KMS-11 (cell line): ENCODE results near the gene RPS5.

ENCODE experiments used
- H2AFZ ChIP-seq: fragments of 200-600 bp; sonication (generic); 2 replicates; pipeline ENCODE4 v1.6.1; 2016; ENCODE audit warnings: antibody characterized with exemption, mixed run types, low read depth
- H3K27ac ChIP-seq: fragments of 200-600 bp; sonication (generic); 2 replicates; pipeline ENCODE4 v1.6.1; 2016; ENCODE audit warnings: mild to moderate bottlenecking, mixed run types
- H3K27me3 ChIP-seq: fragments of 200-600 bp; sonication (generic); 2 replicates; pipeline ENCODE4 v1.6.1; 2017; ENCODE audit warnings: mild to moderate bottlenecking, low read depth, mixed run types, moderate library complexity; ENCODE audit not compliant: insufficient read depth
- H3K36me3 ChIP-seq: fragments of 200-600 bp; sonication (generic); 2 replicates; pipeline ENCODE4 v1.6.1; 2017; ENCODE audit warnings: mild to moderate bottlenecking, mixed run types; ENCODE audit not compliant: insufficient read depth
- H3K4me1 ChIP-seq: fragments of 200-600 bp; sonication (generic); 2 replicates; pipeline ENCODE4 v1.6.1; 2016; ENCODE audit warnings: mild to moderate bottlenecking, low read depth, mixed run types; ENCODE audit not compliant: poor library complexity, severe bottlenecking
- H3K4me2 ChIP-seq: fragments of 200-600 bp; sonication (generic); 2 replicates; pipeline ENCODE4 v1.7.0; 2016; ENCODE audit warnings: mild to moderate bottlenecking, mixed run types
- H3K4me3 ChIP-seq: fragments of 200-600 bp; sonication (generic); IDR thresholded peaks from 2 replicates; pipeline ENCODE4 v1.6.1; 2017; ENCODE audit warnings: low read depth, low read length, mixed read lengths; ENCODE audit not compliant: insufficient read depth
- H3K79me2 ChIP-seq: fragments of 200-600 bp; sonication (generic); 2 replicates; pipeline ENCODE4 v1.6.1; 2016; ENCODE audit warnings: low read depth, mixed run types; ENCODE audit not compliant: insufficient read depth
- H3K9ac ChIP-seq: fragments of 200-600 bp; sonication (generic); 2 replicates; pipeline ENCODE4 v1.6.1; 2016; ENCODE audit warnings: mild to moderate bottlenecking, mixed run types
- H4K20me1 ChIP-seq: fragments of 200-600 bp; sonication (generic); 2 replicates; pipeline ENCODE4 v1.6.1; 2016; ENCODE audit warnings: mild to moderate bottlenecking, mixed run types; ENCODE audit not compliant: insufficient read depth
- CTCF ChIP-seq: fragments of 200-600 bp; sonication (generic); conservative IDR thresholded peaks from 2 replicates; pipeline ENCODE4 v1.6.1; 2017; ENCODE audit warnings: low read depth, mild to moderate bottlenecking, antibody characterized with exemption, low read length, moderate library complexity, mixed read lengths

Gene RPS5

GRCh38 chr19:58356766-58357480 lies 30.1 kb upstream of the RPS5 start:
- Histone ChIP-seq H3K79me2 (no peaks in the 10 kb centered on the region), H3K27ac (no peak overlapping the region), H3K9ac (no peak overlapping the region), H2AFZ (no peak overlapping the region), H4K20me1 (no peaks in the 10 kb centered on the region), H3K4me3 (no peak overlapping the region), H3K4me1 (peaks cover 3% of the 10 kb centered on the region), H3K36me3 (no peaks in the 10 kb centered on the region), H3K4me2 (no peak overlapping the region), H3K27me3 (no peaks in the 10 kb centered on the region; the same call in 1 of the 2 replicates)
- no peak for TF ChIP-seq CTCF

- Histone ChIP-seq H4K20me1 (no peaks in the 10 kb centered on the region), H3K4me1 (peaks cover 3% of the 10 kb centered on the region), H3K4me3 (no peak overlapping the region), H2AFZ (no peak overlapping the region), H3K27ac (no peak overlapping the region), H3K79me2 (no peaks in the 10 kb centered on the region), H3K4me2 (no peak overlapping the region), H3K36me3 (no peaks in the 10 kb centered on the region), H3K9ac (no peak overlapping the region), H3K27me3 (no peaks in the 10 kb centered on the region; the same call in 1 of the 2 replicates)
- no peak for TF ChIP-seq CTCF
These were observed 29.5 kb upstream of the RPS5 start for GRCh38 chr19:58357481-58358145.

- H3K4me1 ChIP-seq: no peaks in the 10 kb centered on the region
- peak overlapping the region; percentile 54; the same call in 1 of the 2 replicates for H3K9ac ChIP-seq
- H3K4me3 ChIP-seq: no peak overlapping the region
- no peak for TF ChIP-seq CTCF
- peak overlapping the region; percentile 48 for H3K4me2 ChIP-seq
- no peaks in the 10 kb centered on the region for H3K36me3 ChIP-seq
- H4K20me1 ChIP-seq: no peaks in the 10 kb centered on the region
- no peaks in the 10 kb centered on the region for H3K27me3 ChIP-seq
- H2AFZ ChIP-seq: peak overlapping the region; percentile 85
- H3K79me2 ChIP-seq: no peaks in the 10 kb centered on the region
- peak overlapping the region; percentile 63 for H3K27ac ChIP-seq
These were observed 25.2 kb upstream of the RPS5 start for GRCh38 chr19:58361900-58362271.

- H3K4me2 ChIP-seq: peak within 1 kb of the TSS; percentile 48
These were observed 24.6 kb upstream of the RPS5 start, which contains the start of gene ZNF497 for GRCh38 chr19:58362272-58362994. ZNF497 (minus strand) TSS chr19:58362751; CDS start chr19:58357635, 5,116 bp downstream.

More at GRCh38 chr19:58362272-58362994, 24.6 kb upstream of the RPS5 start, which contains the start of gene ZNF497:
- Histone ChIP-seq H3K27me3 (no peaks in the 10 kb centered on the region), H3K4me3 (no peak within 1 kb of the TSS), H3K27ac (peak within 1 kb of the TSS; percentile 63), H3K9ac (peak within 1 kb of the TSS; percentile 54; the same call in 1 of the 2 replicates), H2AFZ (peak within 1 kb of the TSS; percentile 85), H3K4me1 (no peaks in the 10 kb centered on the region), H4K20me1 (no peaks in the 10 kb centered on the region), H3K79me2 (no peaks in the 10 kb centered on the region), H3K36me3 (no peaks in the 10 kb centered on the region)
- no peak for TF ChIP-seq CTCF
